IMR-90 (cell line): ENCODE data around the gene MYADML2. TPM values are rescaled to one million over a fixed set of nuclear protein-coding genes. Genes with fewer than 3 reads are reported as not detected.

ENCODE experiments used
- ATAC-seq: fragments of 200-7000 bp; cut with Tn5 transposase; 2 replicates; pipeline ENCODE4 v1.9.1; 2020; ENCODE audit warnings: low read depth, mild to moderate bottlenecking, moderate library complexity
- BruUV-seq: library from RNA; stranded (reverse); fragments of 400-500 nt; replicated peaks from 2 replicates; lab custom pipeline; 2021; lab: Mats Ljungman, UMichigan
- CTCF ChIA-PET: fragments of 300-600 bp; formaldehyde crosslinking; extraction: SDS; loops from one replicate; lab custom pipeline; 2021; ENCODE audit warnings: antibody characterized with exemption; lab: Yijun Ruan, JAX
- POLR2A ChIA-PET: fragments of 300-600 bp; sonication (Branson Sonifier 250); formaldehyde crosslinking; loops from one replicate; lab custom pipeline; 2022; ENCODE audit warnings: antibody characterized with exemption; ENCODE audit not compliant: unreplicated experiment; lab: Charles Lee
- DNase-seq: peaks from one replicate; pipeline ENCODE4 v3.0.0; 2013
- H2AFZ ChIP-seq: replicated peaks from 2 replicates; pipeline ENCODE3; 2013; ENCODE audit warnings: low read length, mild to moderate bottlenecking; ENCODE audit not compliant: poor library complexity
- H2AK5ac ChIP-seq: 2 replicates; pipeline ENCODE4 v1.6.1; 2013; ENCODE audit warnings: low read depth, low read length, inconsistent platforms
- H2AK9ac ChIP-seq: replicated peaks from 2 replicates; pipeline ENCODE3; 2013; ENCODE audit warnings: mild to moderate bottlenecking, low read depth, low read length, moderate library complexity; ENCODE audit not compliant: poor library complexity
- H2BK120ac ChIP-seq: 2 replicates; pipeline ENCODE4 v1.6.1; 2013; ENCODE audit warnings: low read depth, low read length, inconsistent platforms
- H2BK15ac ChIP-seq: 3 replicates; pipeline ENCODE4 v1.6.1; 2013; ENCODE audit warnings: low read depth, low read length, inconsistent platforms
- H2BK20ac ChIP-seq: 2 replicates; pipeline ENCODE4 v1.6.1; 2013; ENCODE audit warnings: low read depth, mild to moderate bottlenecking, inconsistent platforms, low read length, moderate library complexity
- H2BK5ac ChIP-seq: 2 replicates; pipeline ENCODE4 v1.6.1; 2013; ENCODE audit warnings: mild to moderate bottlenecking, low read depth, low read length, inconsistent platforms; ENCODE audit not compliant: poor library complexity, severe bottlenecking
- H3K14ac ChIP-seq: replicated peaks from 2 replicates; pipeline ENCODE4 v1.6.1; 2013; ENCODE audit warnings: low read depth, low read length, inconsistent platforms
- H3K18ac ChIP-seq: 2 replicates; pipeline ENCODE4 v1.6.1; 2013; ENCODE audit warnings: low read depth, low read length, control low read depth
- H3K23ac ChIP-seq: 2 replicates; pipeline ENCODE4 v1.6.1; 2013; ENCODE audit warnings: low read depth, low read length, inconsistent platforms
- H3K27ac ChIP-seq: 2 replicates; pipeline ENCODE4 v1.5.1; 2013; ENCODE audit warnings: mild to moderate bottlenecking, control low read depth, low read length; ENCODE audit not compliant: insufficient read depth
- H3K27me3 ChIP-seq: 2 replicates; pipeline ENCODE4 v1.6.1; 2013; ENCODE audit warnings: low read length; ENCODE audit not compliant: control insufficient read depth, insufficient read depth
- H3K36me3 ChIP-seq: 2 replicates; pipeline ENCODE4 v1.6.1; 2013; ENCODE audit warnings: low read length, mixed read lengths; ENCODE audit not compliant: control insufficient read depth, insufficient read depth
- H3K4ac ChIP-seq: 2 replicates; pipeline ENCODE4 v1.6.1; 2013; ENCODE audit warnings: low read depth, low read length, inconsistent platforms
- H3K4me1 ChIP-seq: 2 replicates; pipeline ENCODE4 v1.6.1; 2013; ENCODE audit warnings: low read length, mixed read lengths; ENCODE audit not compliant: control insufficient read depth, insufficient read depth
- H3K4me2 ChIP-seq: 2 replicates; pipeline ENCODE4 v1.6.1; 2013; ENCODE audit warnings: low read depth, mild to moderate bottlenecking, control low read depth, low read length, moderate library complexity
- H3K4me3 ChIP-seq: 2 replicates; pipeline ENCODE4 v1.5.1; 2013; ENCODE audit warnings: low read depth, mild to moderate bottlenecking, control low read depth, low read length, moderate library complexity; ENCODE audit not compliant: insufficient read depth
- H3K56ac ChIP-seq: 2 replicates; pipeline ENCODE4 v1.6.1; 2013; ENCODE audit warnings: low read length, inconsistent platforms; ENCODE audit not compliant: insufficient read depth; ENCODE audit errors: extremely low read depth
- H3K79me1 ChIP-seq, 2 experiments: 2 replicates each; pipeline ENCODE4 v1.6.1; 2013; ENCODE audit warnings: low read length in 2 of 2, inconsistent platforms in 1 of 2, low read depth in 1 of 2
- H3K9ac ChIP-seq: 2 replicates; pipeline ENCODE4 v1.6.1; 2013; ENCODE audit warnings: low read depth, low read length, control low read depth
- H3K9me1 ChIP-seq: 2 replicates; pipeline ENCODE4 v1.6.1; 2013; ENCODE audit warnings: low read length, inconsistent platforms; ENCODE audit not compliant: insufficient read depth
- H3K9me3 ChIP-seq: 2 replicates; pipeline ENCODE4 v1.6.1; 2013; ENCODE audit warnings: low read length; ENCODE audit not compliant: control insufficient read depth, insufficient read depth
- H4K20me1 ChIP-seq: 2 replicates; pipeline ENCODE4 v1.6.1; 2013; ENCODE audit warnings: low read length, inconsistent platforms; ENCODE audit not compliant: insufficient read depth
- H4K5ac ChIP-seq: 2 replicates; pipeline ENCODE4 v1.6.1; 2013; ENCODE audit warnings: mild to moderate bottlenecking, low read depth, low read length, control low read depth
- H4K8ac ChIP-seq, 2 experiments: 2 replicates each; pipeline ENCODE4 v1.6.1; 2013; ENCODE audit warnings: low read depth in 2 of 2, low read length in 2 of 2, control low read depth in 1 of 2, inconsistent platforms in 1 of 2
- H4K91ac ChIP-seq: 2 replicates; pipeline ENCODE4 v1.6.1; 2013; ENCODE audit warnings: low read depth, low read length, inconsistent platforms; ENCODE audit not compliant: insufficient read depth
- CEBPB ChIP-seq: IDR thresholded peaks from 2 replicates; pipeline ENCODE4 v1.6.1; 2012; ENCODE audit warnings: low read depth, low read length, improper control_type of control experiment
- MXI1 ChIP-seq: IDR thresholded peaks from 2 replicates; pipeline ENCODE4 v1.6.1; 2012; ENCODE audit warnings: low read depth, mild to moderate bottlenecking, low read length, moderate library complexity, borderline replicate concordance
- WGBS, 2 experiments: methylation state at CpG; one replicate each; pipeline versions ENCODE4 v1.1.5 to v1.1.7; 2013; ENCODE audit warnings: missing lambda C conversion rate in 2 of 2; ENCODE audit not compliant: insufficient read length in 1 of 2; ENCODE audit errors: extremely low coverage in 2 of 2; 5-methylcytosine and 5-hydroxymethylcytosine counted together
- dilution Hi-C: fragments of 300-500 bp; cut with HindIII; formaldehyde crosslinking; loops from one replicate; pipeline ENCODE4 v1.14.3; 2018; ENCODE audit warnings: low sequenced_read_pairs; ENCODE audit not compliant: unreplicated experiment
- in situ Hi-C: fragments of 300-500 bp; cut with MboI; formaldehyde crosslinking; loops from 3 replicates; pipeline ENCODE4 v1.14.3; 2019; ENCODE audit warnings: low sequenced_read_pairs, inconsistent platforms, mixed read lengths
- intact Hi-C: fragments of 100-400 bp; cut with micrococcal nuclease; formaldehyde crosslinking; loops from 2 replicates; pipeline ENCODE4 v1.10.0; 2022
- polyA plus RNA-seq, 3 experiments: library from polyadenylated mRNA; depleted of rRNA; stranded (reverse); fragments of >200 nt; gene quantifications; 2 replicates each; pipeline ENCODE4 v1.2.3, GENCODE V29; 2012; ENCODE audit warnings: low replicate concordance in 1 of 3
- total RNA-seq: library from RNA; depleted of rRNA; stranded (reverse); fragments of >200 nt; gene quantifications from 2 replicates; pipeline ENCODE4 v1.2.3, GENCODE V29; 2012

MYADML2 gene
- total and polyA plus RNA-seq, 2 of the 4 experiments (the other 2 are of a cell fraction), result not detected

GRCh38 chr17:81931557-81932332 is 15.3 kb downstream of the MYADML2 start:
- Histone ChIP-seq H4K91ac (no peak overlapping the region), H3K9me1 (peaks cover 8% of the 10 kb centered on the region), H2AFZ (no peak overlapping the region), H2BK20ac (no peak overlapping the region), H3K9me3 (no peaks in the 10 kb centered on the region), H3K36me3 (peaks cover 27% of the 10 kb centered on the region; the same call in 1 of the 2 replicates), H4K20me1 (peaks cover 12% of the 10 kb centered on the region), H2AK9ac (peak overlapping the region; percentile 52), H2BK120ac (no peak overlapping the region), H3K4me3 (no peak overlapping the region), H3K27me3 (no peaks in the 10 kb centered on the region), H3K23ac (no peak overlapping the region), H2BK15ac (no peak overlapping the region), H3K4me2 (no peak overlapping the region), H3K4me1 (peaks cover 10% of the 10 kb centered on the region), H4K5ac (no peak overlapping the region), H3K56ac (no peak overlapping the region), H3K4ac (no peak overlapping the region), H3K9ac (no peak overlapping the region), H3K79me1 (peaks cover 17 to 46% of the 10 kb centered on the region in 2 experiments), H4K8ac (no peak overlapping the region), H3K14ac (no peak overlapping the region; the same call in 1 of the 2 replicates), H3K18ac (no peak overlapping the region), H2AK5ac (no peak overlapping the region; the same call in 1 of the 2 replicates), H2BK5ac (no peak overlapping the region), H3K27ac (no peak overlapping the region)
- ChIA-PET POLR2A (no interaction called here), CTCF (no interaction called here)
- no peak for ATAC-seq
- intact Hi-C loops, result no loop called here
- in situ Hi-C loops, result no loop called here
- dilution Hi-C loops, result no loop called here
- WGBS, 2 experiments, result no CpG with 5 or more reads among the region's 15 CpGs
- DNase-seq, result no peak
- no TSS peak for BruUV-seq
- no peak for TF ChIP-seq MXI1
- no peak for TF ChIP-seq CEBPB
